DOHH2 (cell line): ENCODE measurements around the gene CRIM1.

ENCODE experiments used
- EZH2phosphoT487 ChIP-seq: fragments of 200-600 bp; sonication (generic); IDR thresholded peaks from 2 replicates; pipeline ENCODE4 v1.6.1; 2017; ENCODE audit warnings: borderline replicate concordance, mild to moderate bottlenecking, antibody characterized with exemption, low read length, moderate library complexity, mixed read lengths
- TF ChIP-seq, protein P1 (sequence below): fragments of 200-600 bp; sonication (generic); IDR thresholded peaks from one replicate; pipeline ENCODE4 v1.5.1; 2014; ENCODE audit warnings: antibody characterized with exemption, mild to moderate bottlenecking, low read depth, low read length; ENCODE audit not compliant: poor library complexity, severe bottlenecking

DNA sequence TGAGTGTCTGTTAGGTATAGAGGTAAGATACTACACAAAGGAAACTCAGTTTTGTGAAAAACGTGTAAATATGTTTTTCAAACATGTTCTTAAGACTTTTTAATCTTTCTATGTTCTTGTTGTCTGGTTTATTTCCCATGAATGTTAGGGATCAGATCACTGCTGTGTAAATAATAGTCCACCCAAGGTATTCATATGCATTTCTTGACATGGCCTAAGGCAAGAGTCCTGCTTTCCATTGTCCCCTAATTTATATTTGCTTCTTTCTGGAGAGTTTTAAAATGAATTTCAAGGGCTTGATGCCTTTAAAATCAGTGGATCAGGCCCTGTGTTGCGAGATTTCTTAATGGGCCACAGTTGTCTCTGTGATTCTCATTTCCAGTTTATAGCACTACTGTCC lies 28.9 kb downstream of the CRIM1 start:
- TF ChIP-seq, protein P1, sequence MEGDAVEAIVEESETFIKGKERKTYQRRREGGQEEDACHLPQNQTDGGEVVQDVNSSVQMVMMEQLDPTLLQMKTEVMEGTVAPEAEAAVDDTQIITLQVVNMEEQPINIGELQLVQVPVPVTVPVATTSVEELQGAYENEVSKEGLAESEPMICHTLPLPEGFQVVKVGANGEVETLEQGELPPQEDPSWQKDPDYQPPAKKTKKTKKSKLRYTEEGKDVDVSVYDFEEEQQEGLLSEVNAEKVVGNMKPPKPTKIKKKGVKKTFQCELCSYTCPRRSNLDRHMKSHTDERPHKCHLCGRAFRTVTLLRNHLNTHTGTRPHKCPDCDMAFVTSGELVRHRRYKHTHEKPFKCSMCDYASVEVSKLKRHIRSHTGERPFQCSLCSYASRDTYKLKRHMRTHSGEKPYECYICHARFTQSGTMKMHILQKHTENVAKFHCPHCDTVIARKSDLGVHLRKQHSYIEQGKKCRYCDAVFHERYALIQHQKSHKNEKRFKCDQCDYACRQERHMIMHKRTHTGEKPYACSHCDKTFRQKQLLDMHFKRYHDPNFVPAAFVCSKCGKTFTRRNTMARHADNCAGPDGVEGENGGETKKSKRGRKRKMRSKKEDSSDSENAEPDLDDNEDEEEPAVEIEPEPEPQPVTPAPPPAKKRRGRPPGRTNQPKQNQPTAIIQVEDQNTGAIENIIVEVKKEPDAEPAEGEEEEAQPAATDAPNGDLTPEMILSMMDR: no peak
- no peak for TF ChIP-seq EZH2phosphoT487
